WTC11 (cell line): Measurements from ENCODE around the gene ZNF428.

Experiments
- ELF4 ChIP-seq: sonication (generic); formaldehyde crosslinking; IDR thresholded peaks from 2 replicates; pipeline ENCODE4 v1.8.1; 2022; ENCODE audit warnings: low read depth, mild to moderate bottlenecking, moderate library complexity, missing genetic modification reagents
- JUN ChIP-seq: sonication (generic); formaldehyde crosslinking; IDR thresholded peaks from 2 replicates; pipeline ENCODE4 v1.8.0; 2023; ENCODE audit warnings: mild to moderate bottlenecking, missing genetic modification reagents
- NFYB ChIP-seq: sonication (generic); formaldehyde crosslinking; conservative IDR thresholded peaks from 2 replicates; pipeline ENCODE4 v1.8.0; 2022; ENCODE audit warnings: low read depth, missing genetic modification reagents
- OVOL2 ChIP-seq: fragments of 250-450 bp; sonication (Bioruptor Pico); IDR thresholded peaks from 2 replicates; pipeline ENCODE4 v1.9.0; 2021; ENCODE audit warnings: mild to moderate bottlenecking, borderline replicate concordance
- ZNF219 ChIP-seq: sonication (generic); formaldehyde crosslinking; IDR thresholded peaks from 2 replicates; pipeline ENCODE4 v1.8.0; 2023; ENCODE audit warnings: missing genetic modification reagents, mild to moderate bottlenecking, borderline replicate concordance
- TF ChIP-seq, protein P1 (sequence below): fragments of 200-600 bp; IDR thresholded peaks from 2 replicates; pipeline ENCODE4 v1.8.0; 2022; ENCODE audit warnings: antibody characterized with exemption
- TF ChIP-seq, protein P2 (sequence below): sonication (generic); formaldehyde crosslinking; IDR thresholded peaks from 2 replicates; pipeline ENCODE4 v1.8.0; 2022; ENCODE audit warnings: mild to moderate bottlenecking, missing genetic modification reagents

DNA sequence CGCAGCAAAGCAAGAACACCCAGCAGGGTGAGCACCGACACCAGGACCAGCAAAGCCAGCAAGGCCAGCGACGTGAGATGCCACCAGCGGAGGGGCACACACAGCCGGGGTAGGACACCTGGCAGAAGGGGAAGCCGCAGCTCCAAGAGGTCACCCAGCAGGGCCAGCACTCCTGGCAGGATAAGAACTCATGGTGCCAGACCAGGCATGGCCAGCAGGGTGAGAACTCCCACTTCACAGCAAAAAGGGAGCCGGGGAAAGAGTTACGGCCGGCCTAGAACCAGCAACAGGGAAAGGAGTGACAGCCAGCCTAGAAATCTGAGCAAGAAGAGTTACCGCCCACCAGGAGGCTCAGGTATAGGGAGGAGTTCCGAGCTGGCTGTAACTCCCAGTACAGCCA, 7.1 kb downstream of the ZNF428 start:
- TF ChIP-seq ZNF219 (CRISPR knock-in tag) (no peak), JUN (CRISPR knock-in tag) (no peak), OVOL2 (CRISPR knock-in tag) (no peak), ELF4 (CRISPR knock-in tag) (no peak), NFYB (no peak)
- TF ChIP-seq, protein P1, sequence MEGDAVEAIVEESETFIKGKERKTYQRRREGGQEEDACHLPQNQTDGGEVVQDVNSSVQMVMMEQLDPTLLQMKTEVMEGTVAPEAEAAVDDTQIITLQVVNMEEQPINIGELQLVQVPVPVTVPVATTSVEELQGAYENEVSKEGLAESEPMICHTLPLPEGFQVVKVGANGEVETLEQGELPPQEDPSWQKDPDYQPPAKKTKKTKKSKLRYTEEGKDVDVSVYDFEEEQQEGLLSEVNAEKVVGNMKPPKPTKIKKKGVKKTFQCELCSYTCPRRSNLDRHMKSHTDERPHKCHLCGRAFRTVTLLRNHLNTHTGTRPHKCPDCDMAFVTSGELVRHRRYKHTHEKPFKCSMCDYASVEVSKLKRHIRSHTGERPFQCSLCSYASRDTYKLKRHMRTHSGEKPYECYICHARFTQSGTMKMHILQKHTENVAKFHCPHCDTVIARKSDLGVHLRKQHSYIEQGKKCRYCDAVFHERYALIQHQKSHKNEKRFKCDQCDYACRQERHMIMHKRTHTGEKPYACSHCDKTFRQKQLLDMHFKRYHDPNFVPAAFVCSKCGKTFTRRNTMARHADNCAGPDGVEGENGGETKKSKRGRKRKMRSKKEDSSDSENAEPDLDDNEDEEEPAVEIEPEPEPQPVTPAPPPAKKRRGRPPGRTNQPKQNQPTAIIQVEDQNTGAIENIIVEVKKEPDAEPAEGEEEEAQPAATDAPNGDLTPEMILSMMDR: no peak
- TF ChIP-seq, protein P2, sequence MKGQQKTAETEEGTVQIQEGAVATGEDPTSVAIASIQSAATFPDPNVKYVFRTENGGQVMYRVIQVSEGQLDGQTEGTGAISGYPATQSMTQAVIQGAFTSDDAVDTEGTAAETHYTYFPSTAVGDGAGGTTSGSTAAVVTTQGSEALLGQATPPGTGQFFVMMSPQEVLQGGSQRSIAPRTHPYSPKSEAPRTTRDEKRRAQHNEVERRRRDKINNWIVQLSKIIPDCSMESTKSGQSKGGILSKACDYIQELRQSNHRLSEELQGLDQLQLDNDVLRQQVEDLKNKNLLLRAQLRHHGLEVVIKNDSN (CRISPR knock-in tag): no peak
